B cell (primary cell): ENCODE data around the gene GPR137B. TPM values are rescaled to one million over a fixed set of nuclear protein-coding genes. Genes with fewer than 3 reads are reported as not detected.

Source experiments
- ATAC-seq: fragments of 200-7000 bp; cut with Tn5 transposase; one replicate; pipeline ENCODE4 v1.10.0; 2021; ENCODE audit warnings: low read depth, mild to moderate bottlenecking, moderate number of reproducible peaks, moderate library complexity
- CTCF ChIA-PET: fragments of 350-600 bp; sonication (Branson Sonifier 250); formaldehyde crosslinking; loops from one replicate; lab custom pipeline; 2021; ENCODE audit warnings: antibody characterized with exemption, inconsistent platforms; lab: Charles Lee
- POLR2A ChIA-PET: fragments of 350-600 bp; sonication (Branson Sonifier 250); formaldehyde crosslinking; loops from one replicate; lab custom pipeline; 2021; ENCODE audit warnings: antibody characterized with exemption; lab: Charles Lee
- DNase-seq: peaks from one replicate; pipeline ENCODE4 v3.0.0; 2013
- H2AFZ ChIP-seq: 2 replicates; pipeline ENCODE4 v1.6.1; 2012; ENCODE audit warnings: mild to moderate bottlenecking, low read depth, low read length; ENCODE audit not compliant: insufficient read depth, poor library complexity, severe bottlenecking
- H3K27ac ChIP-seq, 2 donors: 1 replicate in 1 of 2; 2 replicates in 1 of 2; pipeline ENCODE4 v1.5.1; 2012 to 2013; ENCODE audit warnings: low read length in 2 of 2, mild to moderate bottlenecking in 2 of 2, moderate library complexity in 1 of 2
- H3K27me3 ChIP-seq, 4 experiments: fragments of 200-600 bp in 1 of 4; sonication (generic) in 1 of 4; replicated peaks in 1 of 4; 1 replicate in 2 of 4; 2 replicates in 2 of 4; pipeline versions ENCODE4 v1.6.1 to v1.7.0; 2013 to 2016; ENCODE audit warnings: low read length in 3 of 4, mild to moderate bottlenecking in 2 of 4, mixed read lengths in 1 of 4, moderate library complexity in 1 of 4; ENCODE audit not compliant: insufficient read depth in 4 of 4, control insufficient read depth in 3 of 4; ENCODE audit errors: control extremely low read depth in 1 of 4
- H3K36me3 ChIP-seq, 2 experiments: replicated peaks in 1 of 2; 1 replicate in 1 of 2; 2 replicates in 1 of 2; pipeline versions ENCODE4 v1.6.1 to v1.7.1; 2013; ENCODE audit warnings: low read length in 1 of 2; ENCODE audit not compliant: insufficient read depth in 2 of 2, control insufficient read depth in 1 of 2; ENCODE audit errors: control extremely low read depth in 1 of 2, extremely low read depth in 1 of 2
- H3K4me1 ChIP-seq, 2 donors: fragments of 200-600 bp in 1 of 2; sonication (generic) in 1 of 2; 1 replicate in 1 of 2; 2 replicates in 1 of 2; pipeline versions ENCODE4 v1.5.1 to v1.6.1; 2013 to 2017; ENCODE audit warnings: low read length in 2 of 2; ENCODE audit not compliant: control insufficient read depth in 2 of 2, insufficient read depth in 2 of 2
- H3K4me2 ChIP-seq: replicated peaks from 2 replicates; pipeline ENCODE3; 2012; ENCODE audit warnings: mild to moderate bottlenecking, low read depth, low read length; ENCODE audit not compliant: poor library complexity, severe bottlenecking
- H3K4me3 ChIP-seq, 5 experiments: fragments of 200-600 bp in 1 of 5; sonication (generic) in 1 of 5; 1 replicate in 3 of 5; 2 replicates in 2 of 5; pipeline versions ENCODE4 v1.5.1 to v1.7.0; 2011 to 2016; ENCODE audit warnings: low read length in 4 of 5, mild to moderate bottlenecking in 4 of 5, low read depth in 2 of 5, control low read depth in 1 of 5, moderate library complexity in 1 of 5; ENCODE audit not compliant: insufficient read depth in 1 of 5; ENCODE audit errors: control extremely low read depth in 1 of 5, extremely low read depth in 1 of 5
- H3K79me2 ChIP-seq: fragments of 200-600 bp; sonication (generic); one replicate; pipeline ENCODE4 v1.6.0; 2016; ENCODE audit warnings: low read length; ENCODE audit not compliant: control insufficient read depth, insufficient read depth
- H3K9ac ChIP-seq: fragments of 200-600 bp; sonication (generic); 2 replicates; pipeline ENCODE4 v1.6.1; 2017; ENCODE audit warnings: mild to moderate bottlenecking, low read length, moderate library complexity
- H3K9me3 ChIP-seq, 3 donors: one replicate each; pipeline versions ENCODE4 v1.6.1 to v1.7.1; 2013; ENCODE audit warnings: low read length in 2 of 3; ENCODE audit not compliant: control insufficient read depth in 2 of 3, insufficient read depth in 1 of 3; ENCODE audit errors: control extremely low read depth in 1 of 3
- H4K20me1 ChIP-seq: 2 replicates; pipeline ENCODE4 v1.6.0; 2012; ENCODE audit warnings: mild to moderate bottlenecking, low read length; ENCODE audit not compliant: insufficient read depth, control insufficient read depth, poor library complexity, severe bottlenecking
- H3K27ac Mint-ChIP-seq: one replicate; pipeline ENCODE4 v1.8.0; 2021; ENCODE audit warnings: mixed read lengths
- H3K27me3 Mint-ChIP-seq: one replicate; pipeline ENCODE4 v1.8.0; 2021; ENCODE audit warnings: mixed read lengths
- H3K4me1 Mint-ChIP-seq: one replicate; pipeline ENCODE4 v1.8.0; 2021; ENCODE audit warnings: mixed read lengths
- H3K4me3 Mint-ChIP-seq: one replicate; pipeline ENCODE4 v1.8.0; 2021; ENCODE audit warnings: mixed read lengths
- H3K9me3 Mint-ChIP-seq: one replicate; pipeline ENCODE4 v1.8.0; 2022; ENCODE audit warnings: mixed read lengths; ENCODE audit not compliant: insufficient read depth
- CTCF ChIP-seq: fragments of 200-600 bp; IDR thresholded peaks from one replicate; pipeline ENCODE4 v1.8.0; 2022; ENCODE audit warnings: antibody characterized with exemption, mild to moderate bottlenecking
- EZH2 ChIP-seq: IDR thresholded peaks from 2 replicates; pipeline ENCODE4 v1.6.1; 2012; ENCODE audit warnings: borderline replicate concordance, low read depth, mild to moderate bottlenecking, moderate library complexity, low read length; ENCODE audit not compliant: insufficient read depth, poor library complexity, severe bottlenecking
- WGBS: methylation state at CpG from one replicate; pipeline ENCODE4 v1.1.5; 2013; ENCODE audit warnings: missing lambda C conversion rate; ENCODE audit not compliant: insufficient coverage; 5-methylcytosine and 5-hydroxymethylcytosine counted together
- intact Hi-C: fragments of 100-400 bp; cut with micrococcal nuclease; formaldehyde crosslinking; loops from one replicate; pipeline ENCODE4 v1.10.0; 2022
- polyA plus RNA-seq: library from polyadenylated mRNA; depleted of rRNA; stranded (reverse); fragments of >200 nt; gene quantifications from 2 replicates; pipeline ENCODE4 v1.2.3, GENCODE V29; 2012
- total RNA-seq, 2 donors: library from RNA; stranded (reverse); fragments of 120-200 nt in 1 of 2; gene quantifications; 1 replicate in 1 of 2; 2 replicates in 1 of 2; pipeline versions ENCODE4 v1.2.3 to v1.2.4, GENCODE V29; 2013 to 2022

Gene GPR137B
- total and polyA plus RNA-seq, 2 donors (not counting 1 experiment from before 2014, with no cell fraction given), result 1.5 to 11.8 TPM

- CTCF ChIA-PET, result no interaction called here
- DNase-seq, result no peak
- no peak overlapping the region for H3K27ac Mint-ChIP-seq
- H2AFZ ChIP-seq, result no peak overlapping the region
- H4K20me1 ChIP-seq, result no peaks in the 10 kb centered on the region
- H3K27me3 Mint-ChIP-seq, result peaks cover 34% of the 10 kb centered on the region
- no peak overlapping the region for H3K27ac ChIP-seq
- H3K9me3 Mint-ChIP-seq, result no peaks in the 10 kb centered on the region
- TF ChIP-seq EZH2, result no peak
- no peak for TF ChIP-seq CTCF
- peaks cover 0 to 19% (median 0%) of the 10 kb centered on the region in 3 donors for H3K9me3 ChIP-seq
- H3K27me3 ChIP-seq, result peaks cover 0 to 24% (median 3%) of the 10 kb centered on the region in 4 experiments
- H3K4me2 ChIP-seq, result no peak overlapping the region
- H3K36me3 ChIP-seq, result peaks cover 0 to 2% of the 10 kb centered on the region in 2 experiments
- peaks cover 15% of the 10 kb centered on the region for H3K4me1 Mint-ChIP-seq
- peaks cover 42% of the 10 kb centered on the region for H3K79me2 ChIP-seq
- H3K4me3 ChIP-seq, result no peak overlapping the region
- H3K4me3 Mint-ChIP-seq, result no peak overlapping the region
- POLR2A ChIA-PET, result no interaction called here
- intact Hi-C loops, result no loop called here
- H3K4me1 ChIP-seq, result peaks cover 0 to 9% of the 10 kb centered on the region in 2 donors
- ATAC-seq, result no peak
- H3K9ac ChIP-seq, result no peak overlapping the region
- 95% methylated on average over 15 of the region's 18 CpGs for WGBS
Measured at GRCh38 chr1:236149003-236149595, 6.8 kb downstream of the GPR137B start.

GRCh38 chr1:236149696-236150228 is 7.4 kb downstream of the GPR137B start:
- no peaks in the 10 kb centered on the region for H3K9me3 Mint-ChIP-seq
- Histone ChIP-seq H3K4me3 (no peak overlapping the region), H4K20me1 (no peaks in the 10 kb centered on the region), H3K27me3 (peaks cover 0 to 18% (median 6%) of the 10 kb centered on the region in 4 experiments), H3K9ac (no peak overlapping the region), H3K9me3 (peaks cover 0 to 19% (median 0%) of the 10 kb centered on the region in 3 donors), H2AFZ (no peak overlapping the region), H3K79me2 (peaks cover 46% of the 10 kb centered on the region), H3K27ac (no peak overlapping the region), H3K4me1 (peaks cover 0 to 3% of the 10 kb centered on the region in 2 donors), H3K36me3 (peaks cover 0 to 2% of the 10 kb centered on the region in 2 experiments), H3K4me2 (no peak overlapping the region)
- ChIA-PET CTCF (no interaction called here), POLR2A (no interaction called here)
- ATAC-seq, result no peak
- DNase-seq, result no peak
- H3K4me1 Mint-ChIP-seq, result peaks cover 9% of the 10 kb centered on the region
- H3K4me3 Mint-ChIP-seq, result no peak overlapping the region
- TF ChIP-seq EZH2, result no peak
- no peak for TF ChIP-seq CTCF
- intact Hi-C loops, result no loop called here
- no peak overlapping the region for H3K27ac Mint-ChIP-seq
- 91% methylated on average over 10 of the region's 10 CpGs for WGBS
- H3K27me3 Mint-ChIP-seq, result peaks cover 33% of the 10 kb centered on the region
